OCI-M1 (cell line): ENCODE data around the gene DEFB132.
"Not testable (repeated sequence)": the region's sequence is repeated elsewhere in the genome, so short reads cannot be mapped to it uniquely, and the experiment has no call there.

Experiments used
- DNase-seq: peaks from one replicate; lab custom pipeline; 2025; lab: John Stamatoyannopoulos, UW

The DEFB132 gene, protein sequence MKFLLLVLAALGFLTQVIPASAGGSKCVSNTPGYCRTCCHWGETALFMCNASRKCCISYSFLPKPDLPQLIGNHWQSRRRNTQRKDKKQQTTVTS

DNA sequence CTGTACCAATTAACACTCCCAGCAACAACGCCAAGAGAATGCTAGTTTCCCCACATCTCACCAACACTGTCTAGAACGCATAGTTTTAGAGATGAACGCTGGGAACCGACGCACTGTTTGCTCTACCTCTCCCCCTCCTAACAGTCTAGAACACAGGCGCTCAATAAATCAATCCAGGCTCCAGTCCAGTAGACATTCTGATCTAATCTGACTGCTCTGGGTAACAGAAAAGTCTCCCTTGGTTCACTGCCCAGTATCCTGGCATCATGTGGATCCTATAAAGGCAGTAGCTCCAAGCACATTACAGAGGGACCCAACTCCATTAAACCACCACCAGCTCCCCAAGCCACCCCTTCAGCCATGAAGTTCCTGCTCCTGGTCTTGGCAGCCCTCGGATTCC is at the start of gene DEFB132:
Gene DEFB132 (plus strand): TSS at position 306 of the 400 bp plus-strand sequence. CDS start 55 bp downstream, at position 361.
- DNase-seq, result no peak

DNA sequence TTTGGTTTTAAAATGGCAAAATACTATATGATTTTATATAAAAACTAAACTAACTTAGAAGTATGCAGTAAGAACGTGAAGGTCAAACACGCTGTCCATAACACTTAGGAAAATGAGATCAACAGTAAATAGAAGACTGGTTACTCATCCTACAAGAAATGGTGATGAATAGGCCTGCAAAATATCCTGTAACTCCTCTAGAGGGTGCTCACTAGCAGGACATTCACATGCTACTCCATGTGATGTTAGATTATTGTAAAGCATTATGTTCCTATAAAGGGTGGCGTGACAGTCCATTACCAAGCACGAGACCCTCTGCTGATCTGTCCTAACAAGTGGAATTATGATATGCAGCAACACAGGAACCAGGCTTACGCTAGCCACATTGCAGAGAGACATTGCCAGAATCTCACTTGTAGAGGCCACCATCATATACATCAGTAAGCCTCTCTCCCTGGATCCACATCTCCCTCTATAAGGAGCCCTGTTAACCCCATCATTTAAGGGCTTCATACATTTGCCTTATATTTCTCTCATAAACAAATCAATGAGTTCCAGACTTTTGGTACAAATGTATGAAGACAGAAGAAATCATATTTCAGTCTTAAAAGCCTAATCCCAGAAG is 48.5 kb upstream of the DEFB132 start:
- peak; percentile 90 for DNase-seq

DNA sequence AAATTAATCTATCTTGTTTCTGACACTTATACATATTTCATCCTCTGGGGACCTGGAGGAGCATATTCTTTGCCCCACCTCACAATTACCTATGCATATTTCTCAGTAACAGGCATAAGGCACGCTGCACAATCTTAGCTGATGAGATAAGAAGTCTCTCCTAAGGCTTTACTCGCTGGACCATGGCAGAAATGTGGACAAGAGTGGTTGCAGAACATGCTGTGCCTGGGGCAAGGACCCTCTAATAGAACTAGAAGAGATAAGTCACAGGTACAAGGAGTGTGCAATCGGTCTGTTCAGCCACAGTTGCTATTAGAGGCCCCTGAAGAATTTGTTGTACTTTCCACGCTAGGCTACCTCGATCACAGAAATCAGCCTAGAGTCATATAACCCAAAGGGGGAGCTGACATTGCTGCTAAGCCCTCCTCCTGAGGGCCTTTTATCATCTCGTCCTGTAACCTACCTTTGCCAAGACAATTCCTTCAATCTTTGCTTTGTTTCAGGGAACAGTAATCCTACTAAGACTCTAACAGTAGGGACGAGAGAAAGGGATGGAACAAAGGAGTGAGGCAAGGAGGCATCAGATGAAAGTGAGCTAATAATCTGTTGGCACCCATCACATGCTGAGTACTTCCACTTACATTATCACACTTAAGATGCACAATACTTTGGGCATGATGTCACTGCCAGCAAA is 46.6 kb upstream of the DEFB132 start:
- DNase-seq, result no peak

DNA sequence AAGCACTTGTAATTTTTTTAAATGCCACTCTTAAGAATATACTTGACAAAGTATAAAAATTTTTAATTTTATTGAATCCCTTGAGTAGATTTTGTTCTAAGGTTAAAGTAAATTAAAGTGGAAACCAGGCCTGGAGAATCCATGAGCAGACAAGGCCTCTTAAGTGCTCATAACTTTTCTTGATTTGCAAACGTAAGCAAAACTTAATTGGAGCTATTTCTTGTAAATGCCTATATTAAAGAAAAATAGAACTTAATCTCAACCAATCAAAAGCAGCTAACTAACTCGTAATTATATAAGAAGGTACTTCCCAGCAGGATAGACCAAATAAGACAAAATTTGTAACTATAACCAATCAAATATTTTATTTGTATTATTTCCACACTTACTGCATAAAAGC is 43.1 kb upstream of the DEFB132 start:
- DNase-seq, result no peak

DNA sequence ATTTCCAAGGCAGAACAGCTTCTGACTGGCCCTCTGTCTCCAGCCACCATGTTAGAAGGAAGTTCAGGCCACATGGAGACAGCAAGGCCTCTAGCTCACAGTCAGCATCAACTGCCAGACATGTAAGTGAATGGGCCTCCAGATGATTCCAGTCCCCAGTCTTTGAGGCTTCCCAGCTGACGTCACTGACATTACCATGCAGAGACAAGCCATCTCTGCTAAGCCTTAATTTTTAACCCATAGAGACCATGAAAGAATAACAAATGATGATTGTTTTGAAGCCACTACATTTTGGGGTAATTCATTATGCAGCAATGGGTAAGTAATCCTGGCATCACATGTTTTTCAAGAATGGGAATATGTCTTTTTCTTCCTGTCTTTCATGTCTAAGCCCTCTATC is 41.7 kb upstream of the DEFB132 start:
- no peak for DNase-seq

DNA sequence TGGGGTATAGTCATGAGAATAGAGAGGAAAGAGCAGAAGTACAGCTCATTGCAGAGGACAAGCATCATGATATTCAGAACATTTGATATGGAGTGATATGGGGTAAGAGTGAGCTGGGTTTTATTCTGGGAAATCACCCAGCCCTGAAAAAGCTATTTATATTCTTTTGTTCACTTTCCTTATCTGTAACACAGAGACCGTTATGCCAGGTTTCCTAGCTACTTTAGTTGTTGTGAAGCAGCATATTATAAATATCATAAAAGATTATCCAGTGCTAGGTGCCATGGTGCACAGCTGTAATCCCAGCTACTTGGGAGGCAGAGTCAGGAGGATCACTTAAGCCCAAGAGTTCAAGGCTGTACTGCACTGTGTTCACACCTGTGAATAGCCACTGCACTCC is 40.3 kb upstream of the DEFB132 start:
- DNase-seq, result peak; percentile 38

DNA sequence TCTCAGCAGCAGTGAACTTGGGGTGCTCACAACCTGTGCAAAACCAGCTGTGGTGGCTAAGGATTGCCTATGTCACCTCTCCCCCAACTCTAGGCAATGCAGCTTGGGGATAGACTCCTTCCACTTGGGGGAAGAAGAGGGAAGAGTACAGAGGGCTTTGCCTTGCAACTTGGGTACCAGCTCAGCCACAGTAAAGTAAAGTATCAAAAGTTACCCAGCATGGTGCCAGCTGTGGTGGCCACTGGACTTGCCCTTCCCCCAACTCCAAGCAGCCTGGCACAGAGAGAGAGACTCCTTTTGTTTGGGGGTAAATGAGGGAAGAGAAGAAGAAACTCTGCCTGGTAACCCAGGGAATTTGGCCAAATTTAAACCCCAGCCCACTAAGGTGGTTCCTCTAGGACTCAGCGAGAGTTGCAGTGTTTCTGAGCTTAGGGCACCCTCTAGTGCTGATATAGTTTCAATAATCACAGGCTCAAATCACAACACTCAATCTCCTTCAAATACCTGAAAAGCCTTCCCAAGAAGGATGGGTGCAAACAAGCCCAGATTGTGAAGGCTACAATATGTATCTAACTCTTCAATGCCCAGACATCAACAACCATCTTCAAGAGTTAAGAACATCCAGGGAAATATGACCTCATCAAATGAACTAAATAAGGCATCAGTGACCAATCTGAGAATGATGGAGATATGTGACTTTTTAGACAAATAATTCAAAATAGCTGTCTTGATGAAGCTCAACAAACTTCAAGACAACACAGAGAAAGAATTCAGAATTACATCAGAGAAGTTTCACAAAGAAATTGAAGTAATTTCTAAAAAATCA is 38.0 kb upstream of the DEFB132 start:
- DNase-seq, result peak; percentile 72

DNA sequence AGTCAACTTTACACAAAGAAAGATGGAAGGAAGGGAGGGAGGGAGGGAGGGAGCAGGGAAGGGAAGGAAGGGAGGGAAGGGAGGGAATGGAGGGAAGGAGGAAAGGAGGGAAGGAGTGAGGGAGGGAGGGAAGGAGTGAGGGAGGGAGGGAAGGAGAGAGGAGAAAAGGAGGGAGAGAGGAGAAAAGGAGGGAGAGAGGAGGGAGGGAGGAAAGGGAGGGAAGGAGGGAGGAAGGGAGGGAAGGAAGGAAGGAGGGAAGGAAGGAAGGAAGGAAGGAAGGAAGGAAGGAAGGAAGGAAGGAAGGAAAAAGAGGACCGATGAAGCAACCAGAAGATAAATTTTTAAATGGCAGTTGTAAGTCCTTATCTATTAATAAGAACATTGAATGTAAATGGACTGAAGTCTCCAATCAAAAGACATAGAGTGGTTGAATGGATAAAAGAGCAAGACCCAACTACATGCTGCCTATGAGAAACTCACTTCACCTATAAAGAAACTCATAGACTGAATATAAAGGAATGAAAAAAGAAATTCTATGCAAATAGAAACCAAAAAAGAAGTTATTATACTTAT is 36.2 kb upstream of the DEFB132 start:
- no peak for DNase-seq

DNA sequence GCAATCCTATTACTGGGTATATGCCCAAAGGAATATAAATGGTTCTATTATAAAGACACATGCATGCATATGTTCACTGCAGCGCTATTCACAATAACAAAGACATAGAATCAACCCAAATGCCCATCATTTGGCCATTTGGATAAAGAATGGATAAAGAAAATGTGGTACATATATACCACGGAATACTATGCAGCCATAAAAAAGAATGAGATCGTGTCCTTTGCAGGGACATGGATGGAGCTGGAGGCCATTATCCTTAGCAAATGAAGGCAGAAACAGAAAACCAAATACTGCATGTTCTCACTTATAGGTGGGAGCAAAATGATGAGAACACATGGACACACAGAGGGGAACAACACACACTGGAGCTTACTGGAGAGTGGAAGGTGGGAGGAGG is 31.6 kb upstream of the DEFB132 start:
- not testable (repeated sequence) for DNase-seq

DNA sequence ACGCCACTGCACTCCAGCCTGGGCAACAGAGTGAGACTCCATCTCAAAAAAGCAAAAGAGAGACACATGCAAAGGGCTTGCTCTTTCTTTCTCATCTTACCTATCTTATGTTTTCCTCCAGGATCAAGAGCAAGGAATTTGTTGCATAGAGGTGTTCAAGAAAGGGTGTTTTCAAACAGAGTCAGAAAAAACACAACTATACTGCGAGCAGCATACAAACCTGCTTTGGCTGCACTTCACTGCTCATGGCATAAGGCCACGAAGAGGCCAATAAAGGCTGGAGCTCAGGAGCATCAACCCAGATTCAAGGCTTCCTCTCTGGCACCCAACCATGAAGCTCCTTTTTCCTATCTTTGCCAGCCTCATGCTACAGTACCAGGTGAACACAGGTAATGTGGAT is 30.6 kb upstream of the DEFB132 start, which contains the start of gene DEFB129:
Gene DEFB129 (plus strand): TSS at position 301 of the 400 bp plus-strand sequence. CDS start 31 bp downstream, at position 332.
- DNase-seq, result no peak

DNA sequence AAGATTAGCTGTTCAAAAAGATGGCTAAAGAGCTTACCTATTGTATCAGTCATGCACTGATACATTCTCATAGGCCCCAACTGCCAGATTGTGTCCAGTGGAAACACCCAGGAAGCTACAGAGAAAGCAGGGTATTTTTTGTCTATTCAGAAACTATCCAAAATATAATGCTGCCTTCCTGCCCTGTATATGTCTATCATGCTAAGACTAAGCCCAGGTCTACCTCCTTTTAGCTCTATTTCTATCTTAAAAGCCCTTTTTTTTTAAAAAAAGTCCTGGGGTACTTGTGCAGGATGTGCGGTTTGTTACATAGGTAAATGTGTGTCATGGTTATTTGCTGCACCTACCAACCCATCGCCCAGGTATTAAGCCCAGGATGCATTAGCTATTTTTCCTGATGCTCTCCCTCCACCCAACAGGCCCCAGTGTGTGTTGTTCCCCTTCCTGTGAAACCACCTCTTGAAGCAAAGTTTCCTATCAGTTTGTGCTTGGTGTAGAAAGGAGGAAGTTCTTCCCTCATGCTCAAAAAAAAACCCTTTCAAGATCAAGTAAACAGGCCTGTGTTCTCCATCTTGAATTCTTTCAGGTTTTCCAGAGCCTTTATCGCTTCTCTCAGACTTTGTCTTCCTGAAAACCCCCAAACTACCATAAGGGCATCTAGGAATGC is 30.0 kb upstream of the DEFB132 start:
- DNase-seq, result peak; percentile 90

DNA sequence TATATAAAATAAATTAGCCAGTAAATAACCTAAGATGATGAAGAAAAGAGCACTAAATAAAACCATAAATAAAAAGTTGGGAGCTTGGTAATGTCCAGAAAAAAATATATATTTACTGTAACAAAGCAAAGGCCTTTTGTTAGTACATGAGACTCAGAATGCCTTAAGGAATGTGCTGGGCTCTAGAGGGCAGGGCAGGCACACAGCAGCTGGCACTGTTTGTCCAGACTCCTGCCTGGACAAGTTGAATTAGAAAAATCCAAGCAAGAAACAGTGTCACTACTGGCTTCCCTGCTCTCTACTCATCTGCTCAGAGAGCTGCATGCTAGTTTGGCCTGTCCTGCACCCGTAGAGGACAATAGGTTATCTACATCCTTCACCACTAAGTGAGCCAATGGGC is 21.6 kb upstream of the DEFB132 start:
- peak; percentile 52 for DNase-seq

DNA sequence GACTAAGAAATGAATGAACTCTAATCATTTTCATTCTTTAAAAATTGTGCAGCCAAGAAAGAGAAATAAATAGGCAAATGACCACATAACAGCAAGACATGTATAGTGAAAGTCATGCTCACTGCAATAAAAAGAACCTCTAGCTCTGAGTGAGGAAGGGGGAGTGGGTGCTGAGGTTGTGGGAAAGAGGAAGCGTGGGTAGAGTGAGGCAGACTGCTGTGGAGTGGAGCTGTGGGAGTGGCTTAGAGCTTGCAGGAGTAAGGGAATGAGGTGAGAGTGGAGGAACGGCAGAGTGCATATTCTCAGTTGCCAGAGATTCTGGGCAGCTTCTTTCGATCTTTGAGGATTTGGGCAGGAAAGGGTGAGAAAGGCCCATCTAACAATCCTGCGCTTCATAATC is 20.0 kb upstream of the DEFB132 start:
- peak; percentile 93 for DNase-seq

DNA sequence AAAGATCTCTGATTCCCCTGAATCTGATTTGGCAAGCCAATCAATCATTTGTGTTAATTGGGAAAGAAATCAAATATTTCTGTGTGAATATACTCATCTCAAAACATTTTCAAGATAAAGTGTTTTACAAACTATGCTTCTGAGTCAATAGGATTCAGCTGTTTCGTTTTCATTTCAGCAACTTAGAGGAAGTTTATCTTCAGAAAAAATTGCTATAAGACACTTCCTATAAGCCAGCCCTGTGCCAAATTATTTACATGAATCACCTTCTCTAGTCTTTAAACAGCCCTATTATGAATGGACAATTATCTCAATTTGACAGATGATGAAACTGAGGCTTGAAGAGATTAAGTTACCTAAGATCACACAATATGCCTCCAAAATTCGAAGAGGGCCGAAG is 19.6 kb upstream of the DEFB132 start:
- peak; percentile 81 for DNase-seq

DNA sequence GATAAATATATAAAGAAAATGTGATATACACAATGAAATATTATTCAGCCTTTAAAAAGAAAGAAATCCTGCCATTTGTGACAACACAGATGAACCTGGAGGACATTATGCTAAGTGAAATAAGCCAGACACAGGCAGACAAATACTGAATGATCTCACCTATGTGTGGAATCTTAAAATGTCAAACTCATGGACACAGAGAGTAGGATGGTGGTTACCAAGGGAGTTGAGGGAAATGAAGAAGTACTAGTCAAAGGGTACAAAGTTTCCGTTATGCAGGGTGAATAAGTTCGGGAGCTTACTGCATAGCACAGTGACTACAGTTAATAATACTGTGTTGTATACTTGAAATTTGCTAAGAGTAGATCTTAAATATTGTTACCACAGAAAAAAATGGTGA is 14.6 kb upstream of the DEFB132 start:
- no peak for DNase-seq

DNA sequence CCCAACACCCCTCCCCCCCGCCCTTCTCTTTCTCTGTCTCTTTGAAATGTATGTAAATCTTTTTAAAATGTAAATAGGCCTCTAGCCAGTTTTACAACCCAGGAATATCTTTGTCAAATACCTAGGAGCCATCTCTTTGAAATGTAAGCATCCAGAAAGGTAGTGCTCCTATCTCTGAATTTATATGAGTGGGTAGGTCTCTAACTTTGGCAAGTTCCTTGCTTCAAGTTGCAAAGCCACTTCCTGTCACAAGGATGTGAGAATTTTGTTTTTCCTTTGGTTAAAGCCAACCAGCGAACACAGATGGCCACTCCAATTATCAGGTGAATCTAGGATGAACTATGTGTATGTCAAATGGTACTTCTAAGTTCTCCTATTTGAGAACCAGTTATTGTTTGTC is 6.2 kb upstream of the DEFB132 start:
- peak; percentile 55 for DNase-seq

DNA sequence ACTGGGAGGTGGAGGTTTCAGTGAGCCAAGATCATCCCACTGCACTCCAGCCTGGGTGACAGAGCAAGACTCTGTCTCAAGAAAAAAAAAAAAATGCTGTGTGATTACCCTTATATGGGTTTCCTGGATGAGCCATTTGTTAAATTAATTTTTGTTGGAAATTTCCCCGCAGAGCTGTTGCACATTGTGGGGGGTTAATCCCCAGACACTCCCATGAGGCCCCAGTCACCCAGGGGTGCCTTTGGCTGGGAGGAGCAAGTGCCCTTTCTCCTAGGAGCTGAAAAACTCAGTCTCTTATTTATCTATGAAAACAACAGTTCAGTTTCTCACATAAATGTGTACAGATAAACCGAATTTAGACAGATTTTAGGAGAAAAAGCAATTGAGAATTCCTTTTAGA is 4.7 kb upstream of the DEFB132 start:
- no peak for DNase-seq

DNA sequence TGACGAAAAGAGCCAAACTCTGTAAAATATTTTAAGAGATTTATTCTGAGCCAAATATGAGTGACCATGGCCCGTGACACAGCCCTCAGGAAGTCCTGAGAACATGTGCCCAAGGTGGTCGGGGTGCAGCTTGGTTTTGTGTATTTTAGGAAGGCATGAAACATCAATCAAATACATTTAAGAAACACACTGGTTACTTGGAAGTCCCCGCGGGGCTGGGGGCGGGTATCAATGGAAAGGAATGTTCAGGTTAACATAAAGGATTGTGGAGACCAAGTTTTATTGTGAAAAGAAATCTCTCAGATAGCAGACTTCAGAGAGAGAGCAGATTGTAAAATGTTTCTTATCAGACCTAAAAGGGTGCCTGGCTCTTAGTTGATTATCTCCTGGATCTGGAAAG is 4.1 kb upstream of the DEFB132 start:
- not testable (repeated sequence) for DNase-seq

DNA sequence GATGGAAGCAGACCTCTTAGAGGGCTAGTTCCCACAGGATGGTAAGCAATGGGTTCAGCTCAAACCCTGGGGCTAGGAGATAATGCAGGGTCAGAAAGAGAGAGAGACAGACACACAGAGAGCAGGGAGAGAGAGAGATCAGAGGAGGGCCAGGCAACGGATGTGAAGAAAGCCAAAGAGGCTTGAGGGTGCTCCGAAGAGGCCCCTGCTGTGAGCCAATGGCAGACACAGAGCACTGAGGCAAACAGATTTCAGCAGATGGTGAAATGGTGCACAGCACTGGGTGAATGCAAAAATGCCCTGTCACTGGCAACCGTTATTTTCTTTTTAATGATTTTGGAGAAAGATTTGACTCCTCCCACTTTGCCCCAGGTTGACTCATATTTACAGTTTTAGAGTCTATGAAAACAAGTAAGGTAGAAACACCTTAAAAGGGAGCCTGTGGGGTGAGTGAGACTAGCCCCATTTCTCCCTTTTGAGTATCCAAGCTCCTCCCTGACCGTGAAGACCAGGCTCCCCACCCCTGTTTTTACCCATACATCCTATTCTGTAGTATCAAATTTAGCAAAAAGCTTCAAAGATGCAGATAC is 840 bp downstream of the DEFB132 start:
- no peak for DNase-seq

DNA sequence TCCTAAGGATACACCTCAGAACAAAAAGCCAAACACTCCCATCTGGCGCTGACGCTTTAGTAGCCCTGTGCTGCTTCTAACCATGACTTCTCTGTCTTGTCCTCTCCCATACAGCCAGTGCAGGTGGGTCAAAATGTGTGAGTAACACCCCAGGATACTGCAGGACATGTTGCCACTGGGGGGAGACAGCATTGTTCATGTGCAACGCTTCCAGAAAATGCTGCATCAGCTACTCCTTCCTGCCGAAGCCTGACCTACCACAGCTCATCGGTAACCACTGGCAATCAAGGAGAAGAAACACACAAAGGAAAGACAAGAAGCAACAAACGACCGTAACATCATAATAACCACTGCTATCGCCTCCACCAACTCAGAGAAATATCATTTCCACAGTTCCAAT is 1.4 kb downstream of the DEFB132 start:
- peak; percentile 63 for DNase-seq

DNA sequence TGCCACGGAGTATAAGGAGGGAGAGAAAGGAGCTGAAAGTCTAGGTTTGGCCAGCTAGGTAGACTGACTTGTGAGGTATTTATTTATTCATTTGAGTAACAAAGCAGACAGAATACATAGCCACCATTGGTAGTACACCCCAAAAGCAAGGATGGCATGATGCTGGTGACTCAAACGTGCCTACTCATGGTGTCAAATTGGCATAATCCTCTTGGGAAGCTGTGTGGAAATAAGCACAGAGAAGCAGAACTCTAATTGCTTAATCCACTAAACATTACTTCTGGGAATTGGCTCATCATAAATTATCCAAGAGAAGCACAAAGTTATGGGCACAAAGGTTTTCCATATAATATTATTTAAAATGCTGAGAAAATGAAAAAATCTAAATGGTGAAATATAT is 2.5 kb downstream of the DEFB132 start:
- DNase-seq, result no peak
